Retinal pigment epithelial cell (primary cell): ENCODE data around the gene LHPP.

Source experiments
- DNase-seq: peaks from one replicate; pipeline ENCODE4 v3.0.0-alpha.2; 2010; ENCODE audit warnings: low read depth
- H3K4me3 ChIP-seq: 2 replicates; pipeline ENCODE4 v1.5.1; 2011; ENCODE audit warnings: mild to moderate bottlenecking, low read length, control low read depth, moderate library complexity
- CTCF ChIP-seq: conservative IDR thresholded peaks from 2 replicates; pipeline ENCODE4 v1.5.1; 2011; ENCODE audit warnings: low read depth, low read length, control low read depth, inconsistent platforms

Gene LHPP

GRCh38 chr10:124656113-124656490, 194.5 kb downstream of the LHPP start:
- no peak overlapping the region for H3K4me3 ChIP-seq
- DNase-seq, result no peak
- TF ChIP-seq CTCF, result no peak

GRCh38 chr10:124656541-124656940, 194.9 kb downstream of the LHPP start:
- H3K4me3 ChIP-seq, result no peak overlapping the region
- DNase-seq, result no peak
- no peak for TF ChIP-seq CTCF

GRCh38 chr10:124657806-124658205, 196.2 kb downstream of the LHPP start:
- no peak for DNase-seq
- no peak overlapping the region for H3K4me3 ChIP-seq
- TF ChIP-seq CTCF, result no peak

GRCh38 chr10:124658591-124659242, 197.1 kb downstream of the LHPP start:
- H3K4me3 ChIP-seq, result no peak overlapping the region
- DNase-seq, result no peak
- no peak for TF ChIP-seq CTCF

GRCh38 chr10:124659380-124659779, 197.8 kb downstream of the LHPP start:
- no peak overlapping the region for H3K4me3 ChIP-seq
- no peak for DNase-seq
- TF ChIP-seq CTCF, result no peak

GRCh38 chr10:124660404-124661125, 198.9 kb downstream of the LHPP start:
- H3K4me3 ChIP-seq, result no peak overlapping the region
- TF ChIP-seq CTCF, result no peak
- DNase-seq, result no peak

- no peak for TF ChIP-seq CTCF
- DNase-seq, result no peak
- no peak overlapping the region for H3K4me3 ChIP-seq
Observed at GRCh38 chr10:124661660-124662180, 200.1 kb downstream of the LHPP start.
